Stimulated activated CD4-positive, alpha-beta T cell treated with anti-CD3 and anti-CD28 coated beads, Interleukin-15, amount 100 ng/mL, for 48 hours (primary cell): ENCODE results near the gene SEL1L2.

Experiments
- DNase-seq, 2 donors: peaks; one replicate each; pipeline ENCODE4 v3.0.0-alpha.2; 2020; ENCODE audit warnings: low read depth in 2 of 2

The SEL1L2 gene

GRCh38 chr20:13865156-13865555, 125.3 kb downstream of the SEL1L2 start:
- DNase-seq = no peak

GRCh38 chr20:13863244-13863643, 127.2 kb downstream of the SEL1L2 start:
- no peak for DNase-seq

GRCh38 chr20:13862245-13862644, 128.2 kb downstream of the SEL1L2 start:
- no peak for DNase-seq

GRCh38 chr20:13858871-13859270, 131.5 kb downstream of the SEL1L2 start:
- DNase-seq = no peak

- no peak for DNase-seq
These were observed 132.0 kb downstream of the SEL1L2 start for GRCh38 chr20:13858439-13858838.

GRCh38 chr20:13857961-13858360, 132.5 kb downstream of the SEL1L2 start:
- DNase-seq = no peak

- no peak for DNase-seq
These were observed 133.1 kb downstream of the SEL1L2 start for GRCh38 chr20:13857304-13857703.

- DNase-seq = no peak
These were observed 134.1 kb downstream of the SEL1L2 start for GRCh38 chr20:13856354-13856753.

- no peak for DNase-seq
These were observed 134.8 kb downstream of the SEL1L2 start for GRCh38 chr20:13855613-13856012.

- no peak for DNase-seq
These were observed 138.1 kb downstream of the SEL1L2 start for GRCh38 chr20:13852306-13852705.

- no peak for DNase-seq
These were observed 139.1 kb downstream of the SEL1L2 start for GRCh38 chr20:13851279-13851678.

GRCh38 chr20:13844296-13844695, 146.1 kb downstream of the SEL1L2 start:
- no peak for DNase-seq

GRCh38 chr20:13841206-13841605, 149.2 kb downstream of the SEL1L2 start:
- no peak for DNase-seq

GRCh38 chr20:13840093-13840465, 150.3 kb downstream of the SEL1L2 start:
- no peak for DNase-seq

- no peak for DNase-seq
These were observed 150.9 kb downstream of the SEL1L2 start for GRCh38 chr20:13839421-13840092.

- DNase-seq = no peak
These were observed 151.8 kb downstream of the SEL1L2 start for GRCh38 chr20:13838664-13839063.

- DNase-seq = no peak
These were observed 158.9 kb downstream of the SEL1L2 start for GRCh38 chr20:13831476-13831875.

- DNase-seq = no peak
These were observed 164.9 kb downstream of the SEL1L2 start for GRCh38 chr20:13825465-13825864.

- DNase-seq = no peak
These were observed 166.0 kb downstream of the SEL1L2 start for GRCh38 chr20:13824459-13824858.

- DNase-seq = no peak
These were observed 168.0 kb downstream of the SEL1L2 start for GRCh38 chr20:13822459-13822858.

- no peak for DNase-seq
These were observed 168.5 kb downstream of the SEL1L2 start for GRCh38 chr20:13821876-13822275.

GRCh38 chr20:13819885-13820645, 170.3 kb downstream of the SEL1L2 start:
- DNase-seq = peak in 1 of 2 donors; percentile 4

GRCh38 chr20:13817342-13817741, 173.1 kb downstream of the SEL1L2 start:
- no peak for DNase-seq
